ENCODE measurements around the gene PSMA7.

Gene PSMA7

GRCh38 chr20:62138204-62138543 is 5.0 kb downstream of the PSMA7 start:
- in situ Hi-C loops (cut with MboI; ENCODE audit: low sequenced_read_pairs, unreplicated experiment): no loop called here
- no peak for TF ChIP-seq CTCF (IDR thresholded peaks at IDR 0.05; ENCODE audit: borderline replicate concordance, control extremely low read depth, extremely low read depth, insufficient read depth, missing control alignments)

DNA sequence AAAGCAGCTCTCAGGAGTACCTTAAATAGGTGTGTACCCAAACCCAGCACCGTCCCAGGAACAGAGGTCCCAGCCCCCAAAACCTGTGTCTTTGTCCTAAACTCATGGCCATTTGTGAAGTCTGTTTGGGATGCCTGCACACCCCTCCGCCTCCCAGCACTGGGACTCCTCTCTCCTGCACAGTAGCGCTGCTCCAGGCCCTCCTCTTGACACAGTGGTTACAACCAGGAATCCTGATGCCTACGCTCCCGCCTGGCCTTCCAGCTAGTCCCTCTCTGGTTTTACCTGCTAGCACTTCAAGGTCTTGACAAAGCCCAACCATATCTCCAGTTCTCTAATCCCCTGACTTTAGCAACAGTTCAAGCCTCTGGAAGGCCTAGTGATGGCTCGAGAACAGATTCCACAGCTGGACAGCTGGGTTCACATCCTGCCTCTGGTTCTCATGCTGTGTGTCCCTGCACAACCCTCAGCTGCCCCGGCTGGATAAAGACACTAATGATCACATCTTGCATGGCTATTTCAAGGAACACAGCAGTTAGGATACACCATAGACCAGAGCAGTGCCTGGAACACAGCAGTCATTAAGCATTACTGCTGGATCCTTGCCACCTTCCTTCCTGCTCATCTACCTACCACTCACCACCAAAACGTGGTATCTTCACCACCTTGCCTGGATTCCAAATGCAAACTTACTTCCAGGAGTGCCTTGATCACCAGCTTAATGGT is 5.6 kb downstream of the PSMA7 start:
- TF ChIP-seq CTCF (IDR thresholded peaks at IDR 0.05; ENCODE audit: borderline replicate concordance, control extremely low read depth, extremely low read depth, insufficient read depth, missing control alignments): no peak
- in situ Hi-C loops (cut with MboI; ENCODE audit: low sequenced_read_pairs, unreplicated experiment): no loop called here
- no peak for DNase-seq (ENCODE audit: low spot score)

More at GRCh38 chr20:62138204-62138543, 5.0 kb downstream of the PSMA7 start:
- DNase-seq (ENCODE audit: low spot score): no peak

- TF ChIP-seq CTCF (IDR thresholded peaks at IDR 0.05; ENCODE audit: borderline replicate concordance, control extremely low read depth, extremely low read depth, insufficient read depth, missing control alignments): no peak
- DNase-seq (ENCODE audit: low spot score): no peak
- in situ Hi-C loops (cut with MboI; ENCODE audit: low sequenced_read_pairs, unreplicated experiment): no loop called here
Measured at GRCh38 chr20:62137092-62137384, 6.2 kb downstream of the PSMA7 start.

GRCh38 chr20:62136283-62137091 is 6.7 kb downstream of the PSMA7 start:
- TF ChIP-seq CTCF (IDR thresholded peaks at IDR 0.05; ENCODE audit: borderline replicate concordance, control extremely low read depth, extremely low read depth, insufficient read depth, missing control alignments): peak; percentile 86
- peak; percentile 70 for DNase-seq (ENCODE audit: low spot score)
- in situ Hi-C loops (cut with MboI; ENCODE audit: low sequenced_read_pairs, unreplicated experiment): no loop called here

DNA sequence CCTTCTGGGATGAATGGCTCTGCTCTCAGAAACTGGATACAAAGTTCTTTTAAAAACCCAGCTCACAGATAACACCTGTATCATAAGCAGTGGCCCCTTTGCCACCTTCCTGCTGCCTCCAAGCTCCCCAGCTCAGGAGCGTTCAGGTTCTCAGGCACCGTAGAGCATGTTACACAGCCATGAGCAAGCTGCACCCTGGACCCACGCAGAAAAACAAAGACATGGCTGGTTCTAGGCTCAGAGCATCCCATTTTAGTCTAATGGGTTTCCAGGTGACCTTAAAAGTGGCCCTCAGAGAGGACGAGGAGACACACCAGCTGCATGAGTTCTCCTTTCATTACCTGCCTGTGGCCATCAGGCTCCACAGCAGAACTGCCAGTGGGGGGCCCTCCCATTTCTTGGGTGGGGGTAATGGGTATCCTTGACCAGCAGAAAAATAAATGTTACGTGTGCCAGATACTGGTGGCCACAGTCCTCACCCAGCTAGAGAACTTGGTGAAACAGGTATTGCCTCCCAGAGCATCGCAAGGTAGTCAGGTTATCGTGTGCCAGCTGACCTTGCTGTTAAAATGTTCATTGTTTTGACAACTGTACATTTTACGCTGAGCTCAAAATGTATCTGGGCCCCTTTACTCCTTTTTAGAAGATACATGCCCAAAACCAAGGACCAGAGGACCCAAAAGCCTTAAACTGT is 7.5 kb downstream of the PSMA7 start:
- no peak for TF ChIP-seq CTCF (IDR thresholded peaks at IDR 0.05; ENCODE audit: borderline replicate concordance, control extremely low read depth, extremely low read depth, insufficient read depth, missing control alignments)
- DNase-seq (ENCODE audit: low spot score): no peak
- in situ Hi-C loops (cut with MboI; ENCODE audit: low sequenced_read_pairs, unreplicated experiment): no loop called here

GRCh38 chr20:62134735-62135231 is 8.4 kb downstream of the PSMA7 start:
- no peak for TF ChIP-seq CTCF (IDR thresholded peaks at IDR 0.05; ENCODE audit: borderline replicate concordance, control extremely low read depth, extremely low read depth, insufficient read depth, missing control alignments)
- in situ Hi-C loops (cut with MboI; ENCODE audit: low sequenced_read_pairs, unreplicated experiment): no loop called here
- no peak for DNase-seq (ENCODE audit: low spot score)

Data from GM13976 (cell line).